GM21381 (cell line): ENCODE measurements around the gene AHDC1.
"Not testable (repeated sequence)": the region's sequence is repeated elsewhere in the genome, so short reads cannot be mapped to it uniquely, and the experiment has no call there.

ENCODE experiments used
- ATAC-seq: cut with Tn5 transposase; IDR thresholded peaks from one replicate; pipeline ENCODE4 v1.9.1; 2021; ENCODE audit warnings: mild to moderate bottlenecking, moderate library complexity; ENCODE audit not compliant: unreplicated experiment

The AHDC1 gene

DNA sequence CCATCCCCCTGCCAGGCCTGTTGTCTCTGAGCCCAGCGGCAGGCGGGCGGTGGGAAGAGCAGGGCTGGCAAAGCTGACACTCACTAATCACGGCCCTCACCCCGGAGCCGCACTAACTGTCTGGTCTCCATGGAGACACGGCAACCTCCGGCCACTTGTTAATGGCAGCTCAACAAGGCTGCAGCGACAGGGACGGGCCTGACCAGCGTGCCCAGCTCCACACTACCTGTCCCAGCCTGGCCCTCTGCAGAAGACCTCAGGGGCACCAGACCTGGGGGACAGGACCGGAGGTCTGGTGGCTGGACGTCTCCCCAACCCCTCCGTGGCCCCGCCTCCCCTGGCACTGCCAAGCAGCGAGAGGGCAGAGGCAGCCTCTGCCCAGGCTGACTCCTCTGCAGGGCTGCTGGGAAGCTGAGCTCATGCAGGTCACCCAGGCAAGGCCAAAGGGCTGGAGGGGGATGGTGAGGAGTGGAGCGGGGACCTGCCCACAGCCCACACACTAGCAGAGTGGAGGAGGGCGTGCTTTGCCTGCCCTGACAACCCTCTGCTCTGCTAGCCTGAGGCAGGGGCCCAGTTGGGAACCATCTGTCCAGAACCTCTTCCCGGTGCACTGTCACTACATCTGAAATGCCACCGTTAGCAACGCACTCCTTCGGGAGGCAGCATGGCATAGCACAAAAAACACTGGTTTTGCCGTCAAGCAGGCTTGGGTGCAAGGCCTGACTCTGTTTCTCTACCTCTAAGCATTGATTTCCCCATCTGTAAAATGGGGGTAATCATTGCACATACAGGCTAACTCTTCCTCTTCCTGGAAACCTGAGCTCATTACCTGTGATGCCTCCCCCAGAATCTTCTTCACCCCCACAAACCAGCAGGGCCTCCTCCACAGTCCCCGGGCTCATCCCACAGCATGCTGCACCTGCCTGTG, 84.3 kb downstream of the AHDC1 start:
- no peak for ATAC-seq

DNA sequence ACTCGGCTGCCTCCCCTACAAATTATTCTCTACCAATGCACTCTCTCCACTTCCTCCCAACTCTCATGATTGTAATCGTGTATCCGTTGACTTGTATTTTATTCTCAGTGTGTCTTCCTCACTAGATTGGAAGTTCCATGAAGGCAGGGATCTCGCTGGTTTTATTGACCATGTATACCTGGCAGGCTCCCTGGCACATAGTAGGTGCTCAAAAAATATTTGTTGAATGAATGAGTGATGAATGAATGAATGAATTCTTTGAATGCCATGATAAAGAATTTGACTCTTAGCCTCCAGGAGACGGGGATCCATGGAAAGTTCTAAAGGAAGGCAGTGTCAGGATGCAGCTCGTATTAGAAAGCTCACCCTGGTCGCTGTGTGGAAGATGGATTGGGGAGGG, 85.1 kb downstream of the AHDC1 start:
- ATAC-seq = no peak

DNA sequence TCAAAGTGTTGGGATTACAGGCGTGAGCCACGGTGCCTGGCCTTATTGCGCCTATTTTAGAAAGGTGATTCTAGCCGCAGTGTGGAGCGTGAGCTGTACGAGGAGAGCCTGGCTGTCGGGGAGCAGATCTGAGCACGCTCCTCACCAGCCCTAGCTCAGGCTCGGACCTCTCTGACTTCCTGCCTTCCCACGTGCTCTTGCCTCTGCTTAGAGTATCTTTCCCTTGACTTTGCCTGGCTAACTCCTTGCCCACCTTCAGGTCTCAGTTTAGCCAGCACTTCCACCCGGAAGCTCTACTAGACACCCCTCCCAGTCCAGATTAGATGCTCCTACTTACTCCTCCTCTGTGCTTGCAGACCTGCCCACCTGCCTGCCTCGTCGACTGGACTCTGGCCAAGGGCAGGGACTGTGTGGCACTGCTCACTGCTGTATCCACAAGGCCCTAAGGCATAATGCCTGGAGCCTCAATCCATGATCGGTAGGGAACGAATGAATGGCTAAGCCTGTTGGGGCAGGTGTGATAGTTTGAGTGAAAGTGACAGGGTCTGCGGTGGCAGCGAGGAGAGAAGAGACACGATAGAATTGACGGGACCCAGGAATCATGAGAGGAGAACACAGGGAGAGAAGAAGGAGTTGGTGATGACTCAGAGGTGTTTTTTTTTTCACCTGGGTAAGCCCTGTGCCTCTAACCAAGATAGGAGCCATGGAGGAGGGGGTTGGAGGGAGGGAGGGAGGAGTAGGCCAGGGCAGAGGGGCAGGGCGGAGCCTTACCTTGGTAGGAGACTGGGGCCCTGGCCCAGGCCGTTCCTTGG, 85.8 kb downstream of the AHDC1 start:
- no peak for ATAC-seq

DNA sequence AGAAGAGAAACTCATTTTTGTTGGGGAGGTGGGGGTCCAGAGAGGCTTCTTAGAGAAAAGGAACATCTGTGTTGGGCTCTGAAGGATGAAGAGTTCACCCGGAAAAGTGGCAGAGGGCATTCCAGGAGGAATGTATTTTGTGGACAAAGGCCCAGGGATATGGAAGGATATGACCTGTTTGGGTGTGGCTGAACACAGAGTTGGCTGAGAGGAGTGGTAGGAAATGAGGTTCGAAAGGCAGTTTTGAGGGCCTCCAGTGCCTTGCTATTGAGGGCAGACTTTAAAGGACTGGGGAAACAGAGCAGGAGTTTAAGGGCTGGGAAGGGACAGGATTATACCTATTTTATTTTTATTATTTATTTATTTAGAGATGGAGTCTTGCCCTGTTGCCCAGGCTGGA, 86.6 kb downstream of the AHDC1 start:
- ATAC-seq = no peak

DNA sequence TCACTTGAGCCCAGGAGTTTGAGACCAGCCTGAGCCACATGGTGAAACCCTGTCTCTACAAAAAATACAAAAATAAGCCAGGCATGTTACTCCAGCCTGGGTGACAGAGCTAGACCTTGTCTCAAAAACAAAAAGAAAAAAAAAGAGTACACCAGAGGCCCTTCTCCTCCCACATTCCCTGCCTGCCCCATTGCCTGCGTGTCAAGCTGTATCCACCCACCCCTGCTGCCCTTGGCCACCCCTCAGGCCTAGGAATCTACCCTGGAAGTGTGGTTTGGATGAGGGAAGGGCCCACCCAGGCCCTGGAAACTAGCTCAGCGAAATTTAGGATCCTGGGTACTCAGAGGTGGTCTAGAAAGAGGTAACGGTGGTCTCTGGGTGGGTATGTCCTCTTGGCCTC, 88.3 kb downstream of the AHDC1 start:
- no peak for ATAC-seq

DNA sequence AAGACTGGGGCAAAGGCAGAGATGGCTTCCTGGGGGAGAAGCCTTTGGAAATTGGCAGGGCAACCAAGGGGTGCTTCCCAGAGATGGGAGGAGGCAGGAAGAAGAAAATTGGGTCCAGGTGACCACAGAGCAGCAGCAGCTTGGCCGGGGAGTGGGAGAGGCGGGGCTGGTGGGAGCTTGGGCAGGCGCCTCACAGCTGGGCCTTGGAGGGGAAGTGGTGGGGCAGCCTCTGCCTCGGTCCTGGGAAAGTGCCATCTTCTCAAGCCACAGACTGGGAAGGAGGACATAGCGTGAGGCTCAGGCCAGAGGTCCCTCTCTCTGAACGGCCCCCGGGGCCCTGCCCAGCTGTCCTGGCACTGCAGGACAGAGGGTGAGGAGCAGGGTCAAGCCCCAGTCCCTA, 90.0 kb downstream of the AHDC1 start:
- ATAC-seq = no peak

DNA sequence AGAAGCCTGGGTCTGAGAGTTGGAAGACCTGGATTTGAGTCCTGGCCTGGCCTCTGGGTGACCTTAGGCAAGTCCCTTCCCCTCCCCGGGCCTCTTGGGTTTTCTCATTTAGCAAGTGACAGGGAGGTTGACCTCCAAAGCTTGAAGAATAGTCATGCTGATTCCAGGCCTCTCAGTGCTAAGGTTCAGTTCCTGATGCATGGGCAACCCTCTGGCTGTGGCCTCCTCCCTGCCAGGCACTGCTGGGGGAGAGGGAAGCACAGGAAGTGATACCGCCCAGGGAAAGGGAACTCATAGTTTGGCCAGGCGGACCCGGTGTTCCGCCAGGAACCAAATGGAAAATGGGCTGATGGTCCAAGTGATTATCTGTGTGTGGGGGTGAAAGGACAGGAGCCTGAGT, 90.4 kb downstream of the AHDC1 start:
- no peak for ATAC-seq

DNA sequence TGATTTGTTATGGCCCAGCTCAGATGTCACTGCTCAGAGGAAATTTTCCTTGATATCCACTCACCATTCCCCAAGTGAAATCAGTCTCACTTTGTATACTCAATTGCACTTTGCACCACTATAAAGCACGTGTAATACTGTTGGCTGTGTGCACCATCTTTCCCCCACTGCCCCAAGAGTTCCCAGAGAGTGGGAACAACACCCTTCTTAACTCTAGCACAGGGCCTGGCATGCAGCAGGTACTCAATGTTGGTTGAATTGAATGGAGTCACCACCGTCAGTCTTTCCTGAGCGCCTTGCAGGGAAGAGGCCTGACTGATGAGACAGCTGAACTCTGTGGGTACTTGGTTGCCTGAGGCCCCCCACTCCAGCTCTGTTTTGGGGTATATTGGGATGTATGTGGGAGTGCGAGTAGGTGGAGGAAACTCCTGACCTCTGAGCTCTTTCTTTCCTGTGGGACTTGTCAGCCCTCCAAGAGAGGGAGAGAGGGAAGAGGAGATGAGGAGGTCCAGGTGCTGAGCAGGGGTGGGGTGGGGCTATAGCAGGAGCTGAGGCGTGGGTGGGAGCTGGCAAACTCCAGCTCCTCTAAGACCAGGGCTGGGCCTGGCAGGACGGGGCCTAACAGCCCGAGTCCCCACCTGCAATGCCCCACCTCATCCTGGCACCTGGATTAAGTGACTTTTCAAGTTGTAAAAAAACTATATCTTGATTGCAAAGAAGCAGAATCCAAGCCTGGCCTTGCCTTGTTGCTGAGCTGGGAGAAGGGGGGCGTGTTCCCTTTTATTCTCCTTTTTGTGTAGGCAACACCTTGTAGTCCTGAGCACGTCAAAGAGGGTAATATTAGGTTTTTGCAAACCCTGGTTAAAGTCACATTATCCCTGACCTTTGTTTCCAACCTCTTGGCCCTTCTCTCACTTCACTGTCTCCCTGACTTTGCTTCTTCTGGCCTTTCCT, 94.5 kb downstream of the AHDC1 start:
- no peak for ATAC-seq

DNA sequence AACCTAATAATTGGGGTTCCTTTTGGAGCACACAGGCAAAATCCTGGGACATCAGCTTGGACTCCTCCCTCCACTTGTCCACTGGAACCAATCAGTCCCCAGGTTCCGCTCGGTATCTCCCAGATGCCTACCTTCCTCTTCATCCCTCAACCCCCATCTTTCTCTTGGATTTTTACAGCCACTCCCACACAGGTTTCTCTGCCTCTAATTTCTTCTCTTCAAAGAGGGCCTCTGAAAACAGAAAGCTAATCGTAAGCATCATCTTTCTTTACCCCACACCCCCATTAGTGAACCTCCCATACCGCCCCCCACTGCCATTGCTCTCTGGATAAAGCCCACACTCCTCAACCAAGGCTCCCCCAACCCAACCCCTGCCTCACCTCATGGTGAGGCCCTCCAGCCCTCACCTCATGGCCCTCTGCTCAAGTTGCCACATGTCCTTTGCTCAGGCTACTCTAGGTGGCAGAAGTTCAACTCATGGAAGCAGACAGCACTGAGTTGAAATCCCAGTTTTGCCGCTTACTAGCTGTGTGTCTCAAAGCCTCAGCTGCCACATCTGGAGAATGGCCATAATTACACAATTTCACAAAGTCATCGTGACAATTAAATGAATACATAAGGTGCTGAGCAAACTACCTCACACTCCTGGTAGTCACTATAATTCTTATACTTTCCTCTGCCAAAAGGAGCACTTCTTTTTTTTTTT, 95.8 kb downstream of the AHDC1 start:
- ATAC-seq = no peak

DNA sequence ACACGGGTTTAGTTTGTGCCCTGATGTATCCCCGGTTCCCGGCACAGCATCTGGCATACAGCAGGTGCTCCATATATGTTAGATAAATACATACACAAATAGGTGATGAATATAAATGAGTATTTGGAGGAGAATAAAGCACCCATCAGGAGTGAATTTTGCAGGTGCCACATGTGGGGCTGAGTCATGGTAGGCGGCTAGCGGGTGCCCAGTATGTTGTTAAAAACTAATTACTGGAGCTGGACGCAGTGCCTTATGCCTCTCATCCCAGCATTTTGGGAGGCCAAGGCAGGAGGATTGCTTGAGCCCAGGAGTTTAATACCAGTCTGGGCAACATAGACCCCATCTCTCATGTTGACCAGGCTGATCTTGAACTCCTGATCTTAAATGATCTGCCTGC, 97.2 kb downstream of the AHDC1 start:
- ATAC-seq = no peak

DNA sequence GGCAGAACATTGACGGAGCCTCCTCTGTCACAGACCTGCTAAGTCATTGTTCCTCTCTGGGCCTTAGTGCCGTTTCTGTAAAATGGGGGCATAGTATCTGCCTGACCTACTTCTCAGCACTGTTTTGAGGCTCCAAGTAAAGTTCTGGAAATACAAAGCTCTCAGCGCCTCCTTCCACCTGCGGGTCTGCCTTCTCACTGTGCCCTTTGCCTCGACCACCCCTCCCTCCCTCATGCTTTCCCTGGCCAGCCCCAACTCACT, 98.6 kb downstream of the AHDC1 start:
- ATAC-seq = no peak

DNA sequence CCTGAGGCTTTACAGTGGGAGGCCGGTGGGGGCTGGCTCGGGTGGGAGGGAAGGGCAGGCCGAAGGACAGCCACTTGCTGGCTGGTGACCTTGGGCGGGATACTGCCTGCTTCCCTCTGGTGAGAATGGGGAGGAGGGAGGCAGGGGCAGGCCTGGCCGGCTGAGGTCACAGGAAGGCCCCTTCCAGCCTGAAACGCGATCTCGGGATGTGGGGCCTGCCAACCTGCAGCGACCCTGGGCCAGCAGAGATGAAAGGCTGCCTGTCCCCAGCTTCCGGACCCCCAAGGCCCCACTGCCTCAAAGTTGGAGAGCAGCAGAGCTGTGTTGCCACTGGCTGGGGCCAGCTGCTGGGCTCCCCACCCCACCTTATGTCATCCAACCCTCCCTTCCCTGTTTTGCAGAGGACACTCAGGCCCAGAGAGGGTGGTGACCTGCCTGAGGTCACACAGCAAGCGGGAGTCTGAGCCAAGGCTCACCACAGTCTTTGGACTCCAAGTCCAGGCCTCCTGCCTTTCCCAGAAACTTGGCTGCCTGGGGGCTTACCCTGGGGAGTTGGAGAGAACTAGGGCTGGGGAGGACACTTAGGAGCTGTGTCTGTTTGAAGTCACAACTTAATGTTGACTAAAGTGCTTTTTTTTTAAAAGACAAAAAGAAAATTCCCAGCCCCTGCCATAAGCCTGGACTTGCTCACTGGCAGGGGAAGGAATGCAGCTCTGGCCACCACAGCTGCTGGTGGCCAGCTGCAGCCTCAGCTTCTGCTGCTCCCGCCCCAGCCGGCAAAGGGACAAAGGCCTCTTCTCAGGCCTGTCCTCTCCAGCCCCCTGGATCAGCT, 99.1 kb downstream of the AHDC1 start:
- no peak for ATAC-seq

DNA sequence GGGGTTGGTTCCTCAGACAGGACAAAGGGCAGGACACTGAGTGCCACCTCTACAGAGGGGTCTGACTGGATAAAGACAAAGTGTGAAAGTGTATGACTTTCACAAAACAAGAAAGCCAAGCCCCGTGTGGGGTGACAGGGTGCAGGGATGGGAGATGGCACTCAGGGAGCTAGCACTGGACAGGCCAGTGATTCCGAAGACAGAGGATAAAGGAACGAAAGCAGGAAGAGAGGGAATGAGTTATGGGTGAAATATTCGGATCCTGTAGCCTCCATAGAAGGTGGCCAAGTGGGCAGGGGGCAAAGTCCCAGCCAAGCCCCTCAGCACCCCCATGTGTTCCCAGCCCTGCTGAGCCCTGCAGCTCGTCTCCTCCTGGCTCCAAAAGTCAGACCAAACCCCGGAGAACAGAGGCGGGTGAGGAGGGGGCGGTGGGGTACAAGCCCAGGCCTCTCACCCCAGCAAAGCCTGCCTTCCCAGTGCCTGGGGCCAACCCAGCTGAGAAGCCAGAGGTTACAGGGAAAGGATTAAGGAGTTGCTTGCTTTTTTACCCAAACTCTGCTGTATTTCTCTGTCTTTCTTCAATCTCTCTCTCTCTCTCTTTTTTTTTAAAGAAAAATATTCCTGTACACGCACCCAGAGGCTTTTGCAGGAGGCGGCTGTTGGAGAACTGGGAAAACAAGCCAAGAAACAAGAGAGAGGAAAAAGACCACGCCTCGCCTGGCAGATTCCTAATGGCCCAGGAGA, 99.9 kb downstream of the AHDC1 start:
- no peak for ATAC-seq

DNA sequence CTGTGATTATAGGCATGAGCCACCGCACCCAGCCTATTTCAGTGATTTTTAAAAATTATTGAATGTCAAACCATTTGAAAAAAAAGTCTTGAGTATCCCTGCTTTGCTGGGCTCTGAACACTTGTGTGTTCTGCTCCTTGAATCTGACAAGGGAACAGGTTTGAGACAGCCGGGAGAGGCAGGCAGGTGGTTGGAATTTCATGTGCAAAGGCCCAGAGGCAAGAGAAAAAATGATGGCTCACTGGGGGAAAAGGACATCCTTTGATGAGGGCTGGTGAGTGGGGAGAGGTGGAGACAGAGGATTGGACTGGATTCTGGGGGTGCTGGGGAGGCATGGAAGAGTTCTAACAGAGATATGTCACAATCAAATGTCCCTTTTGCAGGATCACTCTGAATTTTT, 100.9 kb downstream of the AHDC1 start:
- ATAC-seq = no peak

DNA sequence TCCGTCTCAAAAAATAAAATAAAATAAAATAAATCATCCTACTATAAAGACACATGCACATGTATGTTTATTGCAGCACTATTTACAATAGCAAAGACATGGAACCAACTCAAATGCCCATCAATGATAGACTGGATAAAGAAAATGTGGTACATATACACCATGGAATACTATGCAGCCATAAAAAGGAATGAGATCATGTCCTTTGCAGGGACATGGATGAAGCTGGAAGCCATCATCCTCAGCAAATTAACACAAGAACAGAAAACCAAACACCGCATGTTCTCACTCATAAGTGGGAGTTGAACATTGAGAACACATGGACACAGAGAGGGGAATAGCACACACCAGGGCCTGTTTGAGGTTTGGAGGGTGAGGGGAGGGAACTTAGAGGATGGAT, 102.8 kb downstream of the AHDC1 start:
- not testable (repeated sequence) for ATAC-seq

DNA sequence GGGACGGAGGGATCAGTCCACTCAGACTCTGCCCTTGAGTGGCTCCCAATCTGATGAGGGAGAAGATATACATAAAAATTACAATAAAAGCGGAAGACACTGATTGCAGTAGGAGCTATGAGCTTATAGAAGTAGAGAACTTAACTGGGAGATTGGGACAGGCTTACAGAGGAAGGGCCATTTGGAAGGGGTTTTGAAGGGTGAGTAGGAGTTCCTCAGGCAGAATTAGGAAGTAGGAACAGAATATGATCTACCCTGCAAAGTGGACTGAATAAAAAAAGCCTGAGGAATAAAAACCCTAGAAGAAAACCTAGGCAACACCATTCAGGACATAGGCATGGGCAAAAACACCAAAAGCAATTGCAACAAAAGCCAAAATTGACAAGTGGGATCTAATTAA, 104.8 kb downstream of the AHDC1 start:
- ATAC-seq = no peak

DNA sequence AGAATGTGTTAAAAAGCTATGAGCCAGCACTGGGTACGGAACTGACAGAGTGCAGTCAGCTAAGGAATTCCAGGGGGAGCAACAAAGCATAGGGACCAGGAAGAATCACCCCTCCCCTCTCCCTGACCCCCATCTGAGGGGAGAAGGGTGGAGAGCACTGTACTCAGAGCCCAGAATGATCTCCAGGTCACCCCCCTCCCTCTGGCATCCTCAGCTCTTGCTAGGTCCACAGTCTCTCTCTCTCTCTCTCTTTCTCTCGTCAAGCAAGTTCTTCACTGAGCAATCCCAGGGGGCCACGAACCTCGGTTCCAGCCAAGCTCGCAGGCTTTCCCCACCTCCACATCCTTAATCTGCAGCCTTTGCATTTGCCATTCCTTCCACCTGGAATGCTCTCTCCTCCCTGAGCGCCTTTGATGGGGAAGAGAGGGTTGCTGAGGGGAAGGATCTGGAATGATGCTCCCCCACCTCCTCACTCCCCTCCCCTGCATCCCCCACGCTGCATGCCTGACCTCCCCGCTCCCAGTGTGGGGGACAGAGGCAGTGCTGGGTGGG, 107.3 kb downstream of the AHDC1 start:
- ATAC-seq = no peak

DNA sequence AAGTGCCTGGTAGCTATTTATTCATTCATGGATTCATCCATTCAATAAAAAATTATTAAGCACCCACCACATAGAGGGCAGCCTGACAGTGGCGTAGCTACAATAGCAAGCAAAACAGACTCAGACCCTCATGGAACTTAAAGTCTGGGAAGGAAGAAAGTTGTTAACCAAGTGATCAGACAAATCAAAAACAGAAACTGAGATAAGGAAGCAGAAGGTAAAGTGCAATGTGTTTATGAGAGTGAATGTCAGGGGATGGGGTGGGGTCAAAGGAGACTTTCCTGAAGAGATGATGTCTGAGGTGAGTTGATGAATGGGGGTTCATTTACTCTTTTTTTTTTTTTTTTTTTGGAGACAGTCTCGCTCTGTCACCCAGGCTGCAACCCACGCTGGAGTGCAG, 111.1 kb downstream of the AHDC1 start:
- no peak for ATAC-seq
